GM18870 (cell line): ENCODE measurements around the gene CPED1.
"Not testable (repeated sequence)": the region's sequence is repeated elsewhere in the genome, so short reads cannot be mapped to it uniquely, and the experiment has no call there.

Experiments used
- ATAC-seq: cut with Tn5 transposase; IDR thresholded peaks from one replicate; pipeline ENCODE4 v1.9.1; 2021; ENCODE audit warnings: moderate library complexity; ENCODE audit not compliant: unreplicated experiment

CPED1 gene

GRCh38 chr7:121219026-121219425, 230.5 kb downstream of the CPED1 start:
- ATAC-seq: no peak

GRCh38 chr7:121221108-121221507, 232.6 kb downstream of the CPED1 start:
- not testable (repeated sequence) for ATAC-seq

- no peak for ATAC-seq
These were observed 240.3 kb downstream of the CPED1 start for GRCh38 chr7:121228779-121229178.

- ATAC-seq: no peak
These were observed 246.7 kb downstream of the CPED1 start for GRCh38 chr7:121235201-121235600.

GRCh38 chr7:121237601-121238000, 249.1 kb downstream of the CPED1 start:
- ATAC-seq: no peak

- no peak for ATAC-seq
These were observed 255.8 kb downstream of the CPED1 start for GRCh38 chr7:121244120-121244870.

- ATAC-seq: not testable (repeated sequence)
These were observed 262.9 kb downstream of the CPED1 start for GRCh38 chr7:121251367-121251766.

GRCh38 chr7:121252523-121253235, 264.2 kb downstream of the CPED1 start:
- not testable (repeated sequence) for ATAC-seq

- ATAC-seq: no peak
These were observed 271.3 kb downstream of the CPED1 start for GRCh38 chr7:121259826-121260225.

GRCh38 chr7:121261207-121261884, 272.8 kb downstream of the CPED1 start:
- no peak for ATAC-seq

GRCh38 chr7:121262221-121262620, 273.7 kb downstream of the CPED1 start:
- no peak for ATAC-seq

- no peak for ATAC-seq
These were observed 274.5 kb downstream of the CPED1 start for GRCh38 chr7:121262969-121263368.

GRCh38 chr7:121266307-121266894, 277.9 kb downstream of the CPED1 start:
- ATAC-seq: no peak

GRCh38 chr7:121267612-121268011, 279.1 kb downstream of the CPED1 start:
- no peak for ATAC-seq

- ATAC-seq: no peak
These were observed 281.3 kb downstream of the CPED1 start for GRCh38 chr7:121269798-121270197.

GRCh38 chr7:121271098-121271497, 282.6 kb downstream of the CPED1 start:
- no peak for ATAC-seq

GRCh38 chr7:121271916-121272315, 283.4 kb downstream of the CPED1 start:
- ATAC-seq: peak; percentile 52

- ATAC-seq: no peak
These were observed 284.2 kb downstream of the CPED1 start for GRCh38 chr7:121272676-121273075.

- ATAC-seq: no peak
These were observed 285.1 kb downstream of the CPED1 start for GRCh38 chr7:121273467-121274167.

- ATAC-seq: no peak
These were observed 286.0 kb downstream of the CPED1 start for GRCh38 chr7:121274467-121274866.

- no peak for ATAC-seq
These were observed 286.7 kb downstream of the CPED1 start for GRCh38 chr7:121275204-121275603.
